Measurements from ENCODE around the gene CACFD1. TPM values are rescaled to one million over a fixed set of nuclear protein-coding genes. Genes with fewer than 3 reads are reported as not detected.

The CACFD1 gene
- total RNA-seq, 1 experiment from 2014 or later, result 22.5 TPM

GRCh38 chr9:133443248-133443647 lies 16.5 kb upstream of the CACFD1 start (continued):
- TF ChIP-seq TCF7 (CRISPR knock-in tag; IDR thresholded peaks at IDR 0.05; ENCODE audit: low read depth) (no peak), PRDM15 (CRISPR knock-in tag; IDR thresholded peaks at IDR 0.05) (no peak)

GRCh38 chr9:133443982-133444381 lies 15.8 kb upstream of the CACFD1 start:
- CTCF ChIA-PET, result interaction anchor here (0.8 to 3.2 kb wide), 5 partner anchors 12 to 127 kb away, joined by 3 to 15 read pairs (median 4); partner anchors contain the start of genes CACFD1, SURF1 and SURF2

More at GRCh38 chr9:133443982-133444381, 15.8 kb upstream of the CACFD1 start:
- POLR2A ChIA-PET, result no interaction called here
- Mint-ChIP-seq H3K27me3 (ENCODE audit: low read depth) (no peaks in the 10 kb centered on the region), H3K9me3 (no peaks in the 10 kb centered on the region), H3K27ac (no peak overlapping the region), H3K36me3 (no peaks in the 10 kb centered on the region), H3K4me1 (no peaks in the 10 kb centered on the region), H3K4me3 (no peak overlapping the region)
- TF ChIP-seq RORB (CRISPR knock-in tag; IDR thresholded peaks at IDR 0.05), result no peak
- TF ChIP-seq AFF4 (CRISPR knock-in tag; IDR thresholded peaks at IDR 0.05; ENCODE audit: borderline replicate concordance), result no peak
- TF ChIP-seq ZMAT4 (CRISPR knock-in tag; IDR thresholded peaks at IDR 0.05), result no peak
- TF ChIP-seq TCF7 (CRISPR knock-in tag; IDR thresholded peaks at IDR 0.05; ENCODE audit: low read depth), result no peak
- TF ChIP-seq NR3C1 (CRISPR knock-in tag; conservative IDR thresholded peaks at IDR 0.05; ENCODE audit: low read depth), result no peak
- TF ChIP-seq USF1 (CRISPR knock-in tag; IDR thresholded peaks at IDR 0.05), result no peak
- no peak for TF ChIP-seq ATF3 (CRISPR knock-in tag; conservative IDR thresholded peaks at IDR 0.05)
- ATAC-seq (no peak), DNase-seq (ENCODE audit: low spot score) (no peak)

Data from WTC11 (cell line).